ENCODE measurements around the gene HIP1. TPM values are rescaled to one million over a fixed set of nuclear protein-coding genes. Genes with fewer than 3 reads are reported as not detected.

The HIP1 gene
- total and polyA plus RNA-seq, 2 of the 4 experiments (the other 2 are of a cell fraction): 6.8 to 10.0 TPM

DNA sequence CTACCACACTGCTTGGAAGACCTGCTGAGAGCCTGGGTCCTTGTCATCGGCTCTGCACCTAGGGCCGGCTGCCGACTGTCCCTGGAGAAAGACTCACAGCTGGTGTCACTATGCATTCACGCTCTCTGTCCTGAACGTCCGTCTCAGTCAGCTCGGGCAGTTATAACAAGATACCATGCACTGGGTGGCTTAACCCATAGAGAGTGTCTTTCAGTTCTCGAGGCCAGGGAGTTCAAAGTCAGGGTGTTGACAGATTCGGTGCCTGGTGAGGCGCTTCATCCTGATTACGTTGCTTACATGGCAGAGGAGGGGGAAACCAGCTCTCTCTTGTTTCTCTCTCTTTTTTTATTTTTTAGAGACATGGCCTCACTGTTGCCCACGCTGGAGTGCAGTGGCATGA, 155.5 kb downstream of the HIP1 start:
- Histone ChIP-seq H2AK5ac (ENCODE audit: low read depth, low read length) (no peak overlapping the region), H3K4me3 (ENCODE audit: insufficient read depth, low read depth, low read length) (no peak overlapping the region), H3K23ac (ENCODE audit: low read depth, low read length) (no peak overlapping the region), H3K9me1 (ENCODE audit: insufficient read depth, low read length) (peaks cover 7% of the 10 kb centered on the region; the same call in 1 of the 2 replicates), H4K5ac (ENCODE audit: low read depth, low read length) (no peak overlapping the region), H4K91ac (ENCODE audit: insufficient read depth, low read depth, low read length) (no peak overlapping the region), H2AFZ (replicated peaks; ENCODE audit: low read length, poor library complexity) (no peak overlapping the region), H2BK120ac (ENCODE audit: low read depth, low read length) (no peak overlapping the region), H2BK15ac (ENCODE audit: low read depth, low read length) (no peak overlapping the region), H3K27ac (ENCODE audit: insufficient read depth, low read length) (no peak overlapping the region), H3K4me1 (ENCODE audit: control insufficient read depth, insufficient read depth, low read length) (no peaks in the 10 kb centered on the region), H3K4ac (ENCODE audit: low read depth, low read length) (no peak overlapping the region), H3K9ac (ENCODE audit: low read depth, low read length) (no peak overlapping the region), H2BK5ac (ENCODE audit: low read depth, low read length, poor library complexity, severe bottlenecking) (no peak overlapping the region), H3K79me1 (ENCODE audit: low read depth in 1 of 2, low read length in 2 of 2) (no peaks in the 10 kb centered on the region; a peak in 1 of 4 replicates), H3K4me2 (ENCODE audit: low read depth, low read length) (no peak overlapping the region), H4K20me1 (ENCODE audit: insufficient read depth, low read length) (no peaks in the 10 kb centered on the region), H3K56ac (ENCODE audit: extremely low read depth, insufficient read depth, low read length) (no peak overlapping the region), H3K36me3 (ENCODE audit: control insufficient read depth, insufficient read depth, low read length) (peaks cover 25% of the 10 kb centered on the region), H3K9me3 (ENCODE audit: control insufficient read depth, insufficient read depth, low read length) (no peaks in the 10 kb centered on the region), H2BK20ac (ENCODE audit: low read depth, low read length) (no peak overlapping the region), H3K14ac (replicated peaks; ENCODE audit: low read depth, low read length) (no peak overlapping the region; the same call in 1 of the 2 replicates), H2AK9ac (replicated peaks; ENCODE audit: low read depth, low read length, poor library complexity) (no peak overlapping the region), H3K27me3 (ENCODE audit: control insufficient read depth, insufficient read depth, low read length) (no peaks in the 10 kb centered on the region), H4K8ac (ENCODE audit: low read depth in 2 of 2, low read length in 2 of 2) (no peak overlapping the region), H3K18ac (ENCODE audit: low read depth, low read length) (no peak overlapping the region)
- dilution Hi-C loops (cut with HindIII; ENCODE audit: low sequenced_read_pairs, unreplicated experiment) (no loop called here), intact Hi-C loops (cut with micrococcal nuclease) (no loop called here), in situ Hi-C loops (cut with MboI; ENCODE audit: low sequenced_read_pairs) (no loop called here)
- ChIA-PET POLR2A (ENCODE audit: unreplicated experiment) (no interaction called here), CTCF (no interaction called here)
- WGBS, 2 experiments (ENCODE audit: extremely low coverage in 2 of 2, insufficient read length in 1 of 2): 56% methylated on average over 6 of the region's 12 CpGs; no CpG with 5 or more reads in 1 of the 2 experiments
- no peak for DNase-seq
- no TSS peak for BruUV-seq (replicated peaks)
- ATAC-seq (ENCODE audit: low read depth): no peak
- TF ChIP-seq SMC3 (IDR thresholded peaks at IDR 0.05; ENCODE audit: low read depth, low read length): no peak
- TF ChIP-seq, protein P1, sequence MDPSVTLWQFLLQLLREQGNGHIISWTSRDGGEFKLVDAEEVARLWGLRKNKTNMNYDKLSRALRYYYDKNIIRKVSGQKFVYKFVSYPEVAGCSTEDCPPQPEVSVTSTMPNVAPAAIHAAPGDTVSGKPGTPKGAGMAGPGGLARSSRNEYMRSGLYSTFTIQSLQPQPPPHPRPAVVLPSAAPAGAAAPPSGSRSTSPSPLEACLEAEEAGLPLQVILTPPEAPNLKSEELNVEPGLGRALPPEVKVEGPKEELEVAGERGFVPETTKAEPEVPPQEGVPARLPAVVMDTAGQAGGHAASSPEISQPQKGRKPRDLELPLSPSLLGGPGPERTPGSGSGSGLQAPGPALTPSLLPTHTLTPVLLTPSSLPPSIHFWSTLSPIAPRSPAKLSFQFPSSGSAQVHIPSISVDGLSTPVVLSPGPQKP (IDR thresholded peaks at IDR 0.05; ENCODE audit: borderline replicate concordance, low read depth, low read length): no peak
- no peak for TF ChIP-seq BHLHE40 (IDR thresholded peaks at IDR 0.05; ENCODE audit: low read depth, low read length)
- TF ChIP-seq MXI1 (IDR thresholded peaks at IDR 0.05; ENCODE audit: borderline replicate concordance, low read depth, low read length): no peak
